Measurements from ENCODE around the gene OR51T1. TPM values are rescaled to one million over a fixed set of nuclear protein-coding genes. Genes with fewer than 3 reads are reported as not detected.

The OR51T1 gene
- polyA plus RNA-seq, 1 of the 3 experiments (the other 2 are of a cell fraction) = not detected

DNA sequence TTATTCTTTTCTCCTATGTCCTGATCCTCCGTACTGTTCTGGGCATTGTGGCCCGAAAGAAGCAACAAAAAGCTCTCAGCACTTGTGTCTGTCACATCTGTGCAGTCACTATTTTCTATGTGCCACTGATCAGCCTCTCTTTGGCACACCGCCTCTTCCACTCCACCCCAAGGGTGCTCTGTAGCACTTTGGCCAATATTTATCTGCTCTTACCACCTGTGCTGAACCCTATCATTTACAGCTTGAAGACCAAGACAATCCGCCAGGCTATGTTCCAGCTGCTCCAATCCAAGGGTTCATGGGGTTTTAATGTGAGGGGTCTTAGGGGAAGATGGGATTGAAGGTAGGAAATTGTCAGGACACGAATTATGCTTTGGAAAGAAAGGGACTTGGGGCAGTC lies 843 bp downstream of the OR51T1 start (continued):
- TF ChIP-seq RAD21 (IDR thresholded peaks at IDR 0.05; ENCODE audit: low read length) = no peak
- TF ChIP-seq EZH2phosphoT487 (IDR thresholded peaks at IDR 0.05; ENCODE audit: borderline replicate concordance, low read depth) = no peak
- no peak for TF ChIP-seq MEF2A (IDR thresholded peaks at IDR 0.05; ENCODE audit: borderline replicate concordance, low read depth)
- TF ChIP-seq YY1 (IDR thresholded peaks at IDR 0.05; ENCODE audit: low read depth) = no peak

DNA sequence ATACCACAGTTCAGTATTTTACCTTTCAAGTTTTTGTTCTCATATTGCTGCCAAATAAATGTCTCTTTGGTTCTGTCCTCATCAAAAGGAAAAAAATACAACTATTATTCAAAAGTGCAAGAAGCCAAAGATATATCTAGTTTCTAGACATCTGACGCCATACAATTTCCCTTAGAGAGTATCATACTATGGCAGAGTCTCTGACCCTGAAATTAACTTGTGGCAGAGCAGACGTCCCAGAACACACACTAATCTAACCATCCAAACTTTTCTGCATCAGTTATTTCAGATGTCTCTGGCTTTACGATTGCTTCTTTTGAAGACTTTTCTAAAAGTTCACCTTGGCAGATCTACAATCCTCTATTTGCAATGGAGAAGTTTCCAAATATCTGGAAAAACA lies 2.7 kb downstream of the OR51T1 start:
- TF ChIP-seq RCOR1 (IDR thresholded peaks at IDR 0.05; ENCODE audit: low read length) = no peak
- ChIA-PET POLR2A (no interaction called here), CTCF (no interaction called here)
- Histone ChIP-seq H3K4me1 (ENCODE audit: control insufficient read depth in 1 of 2, insufficient read depth in 2 of 2, low read depth in 1 of 2, low read length in 1 of 2) (no peaks in the 10 kb centered on the region), H3K36me3 (replicated peaks in 1 of 2; ENCODE audit: control insufficient read depth in 1 of 2, insufficient read depth in 2 of 2, low read length in 1 of 2) (no peaks in the 10 kb centered on the region), H3K9me3 (no peaks in the 10 kb centered on the region), H3K27me3 (ENCODE audit: insufficient read depth) (no peaks in the 10 kb centered on the region), H3K9ac (no peak overlapping the region), H2AFZ (ENCODE audit: low read depth) (no peak overlapping the region), H3F3A (replicated peaks; ENCODE audit: insufficient read depth) (no peaks in the 10 kb centered on the region), H4K20me1 (ENCODE audit: insufficient read depth) (no peaks in the 10 kb centered on the region), H3K9me2 (no peaks in the 10 kb centered on the region), H3K4me2 (no peak overlapping the region), H3K79me2 (ENCODE audit: insufficient read depth) (no peaks in the 10 kb centered on the region), H3K4me3 (ENCODE audit: low read depth in 2 of 2, low read length in 1 of 2) (no peak overlapping the region), H3K27ac (ENCODE audit: low read depth in 2 of 2, low read length in 1 of 2) (no peak overlapping the region)
- DNase-seq = no peak
- WGBS (ENCODE audit: low lambda C conversion rate) = 1% methylated on average over 3 of the region's 3 CpGs

- ChIA-PET POLR2A (no interaction called here), CTCF (no interaction called here)
- Histone ChIP-seq H4K20me1 (ENCODE audit: insufficient read depth) (no peaks in the 10 kb centered on the region), H3K4me2 (no peak overlapping the region), H3K4me1 (ENCODE audit: control insufficient read depth in 1 of 2, insufficient read depth in 2 of 2, low read depth in 1 of 2, low read length in 1 of 2) (no peaks in the 10 kb centered on the region), H3K27me3 (ENCODE audit: insufficient read depth) (no peaks in the 10 kb centered on the region), H3K79me2 (ENCODE audit: insufficient read depth) (no peaks in the 10 kb centered on the region), H3K36me3 (replicated peaks in 1 of 2; ENCODE audit: control insufficient read depth in 1 of 2, insufficient read depth in 2 of 2, low read length in 1 of 2) (no peaks in the 10 kb centered on the region), H3F3A (replicated peaks; ENCODE audit: insufficient read depth) (no peaks in the 10 kb centered on the region), H3K9ac (no peak overlapping the region), H3K9me2 (no peaks in the 10 kb centered on the region), H3K27ac (ENCODE audit: low read depth in 2 of 2, low read length in 1 of 2) (no peak overlapping the region), H3K4me3 (ENCODE audit: low read depth in 2 of 2, low read length in 1 of 2) (no peak overlapping the region), H2AFZ (ENCODE audit: low read depth) (no peak overlapping the region), H3K9me3 (no peaks in the 10 kb centered on the region)
- no peak for DNase-seq
- WGBS (ENCODE audit: low lambda C conversion rate) = 13% methylated on average over 3 of the region's 3 CpGs
- TF ChIP-seq, protein P1, sequence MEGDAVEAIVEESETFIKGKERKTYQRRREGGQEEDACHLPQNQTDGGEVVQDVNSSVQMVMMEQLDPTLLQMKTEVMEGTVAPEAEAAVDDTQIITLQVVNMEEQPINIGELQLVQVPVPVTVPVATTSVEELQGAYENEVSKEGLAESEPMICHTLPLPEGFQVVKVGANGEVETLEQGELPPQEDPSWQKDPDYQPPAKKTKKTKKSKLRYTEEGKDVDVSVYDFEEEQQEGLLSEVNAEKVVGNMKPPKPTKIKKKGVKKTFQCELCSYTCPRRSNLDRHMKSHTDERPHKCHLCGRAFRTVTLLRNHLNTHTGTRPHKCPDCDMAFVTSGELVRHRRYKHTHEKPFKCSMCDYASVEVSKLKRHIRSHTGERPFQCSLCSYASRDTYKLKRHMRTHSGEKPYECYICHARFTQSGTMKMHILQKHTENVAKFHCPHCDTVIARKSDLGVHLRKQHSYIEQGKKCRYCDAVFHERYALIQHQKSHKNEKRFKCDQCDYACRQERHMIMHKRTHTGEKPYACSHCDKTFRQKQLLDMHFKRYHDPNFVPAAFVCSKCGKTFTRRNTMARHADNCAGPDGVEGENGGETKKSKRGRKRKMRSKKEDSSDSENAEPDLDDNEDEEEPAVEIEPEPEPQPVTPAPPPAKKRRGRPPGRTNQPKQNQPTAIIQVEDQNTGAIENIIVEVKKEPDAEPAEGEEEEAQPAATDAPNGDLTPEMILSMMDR (IDR thresholded peaks at IDR 0.05) = no peak
- TF ChIP-seq GABPA (IDR thresholded peaks at IDR 0.05; ENCODE audit: low read depth) (no peak), REST (IDR thresholded peaks at IDR 0.05; ENCODE audit: low read depth, low read length) (no peak), IRF3 (IDR thresholded peaks at IDR 0.05; ENCODE audit: low read depth, low read length) (no peak), FOXJ3 (CRISPR knock-in tag; IDR thresholded peaks at IDR 0.05) (no peak), MXI1 (IDR thresholded peaks at IDR 0.05; ENCODE audit: low read depth, low read length) (no peak), ELF1 (IDR thresholded peaks at IDR 0.05) (no peak), MEF2A (IDR thresholded peaks at IDR 0.05; ENCODE audit: borderline replicate concordance, low read depth) (no peak), TEAD4 (IDR thresholded peaks at IDR 0.05; ENCODE audit: borderline replicate concordance, insufficient read depth) (no peak), NFIC (IDR thresholded peaks at IDR 0.05; ENCODE audit: borderline replicate concordance) (no peak), YY1 (IDR thresholded peaks at IDR 0.05; ENCODE audit: low read depth) (no peak)
- TF ChIP-seq, protein P2, sequence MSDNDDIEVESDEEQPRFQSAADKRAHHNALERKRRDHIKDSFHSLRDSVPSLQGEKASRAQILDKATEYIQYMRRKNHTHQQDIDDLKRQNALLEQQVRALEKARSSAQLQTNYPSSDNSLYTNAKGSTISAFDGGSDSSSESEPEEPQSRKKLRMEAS (IDR thresholded peaks at IDR 0.05; ENCODE audit: low read depth) = no peak
Observed at GRCh38 chr11:4886186-4886585, 4.5 kb downstream of the OR51T1 start.
